Pons (tissue), 1 donor: ENCODE measurements around the gene CNTNAP5.
"Not testable (repeated sequence)": the region's sequence is repeated elsewhere in the genome, so short reads cannot be mapped to it uniquely, and the experiment has no call there.

Source experiments
- DNase-seq: peaks from one replicate; pipeline ENCODE4 v3.0.0-alpha.2; 2016; ENCODE audit warnings: low spot score

The CNTNAP5 gene

DNA sequence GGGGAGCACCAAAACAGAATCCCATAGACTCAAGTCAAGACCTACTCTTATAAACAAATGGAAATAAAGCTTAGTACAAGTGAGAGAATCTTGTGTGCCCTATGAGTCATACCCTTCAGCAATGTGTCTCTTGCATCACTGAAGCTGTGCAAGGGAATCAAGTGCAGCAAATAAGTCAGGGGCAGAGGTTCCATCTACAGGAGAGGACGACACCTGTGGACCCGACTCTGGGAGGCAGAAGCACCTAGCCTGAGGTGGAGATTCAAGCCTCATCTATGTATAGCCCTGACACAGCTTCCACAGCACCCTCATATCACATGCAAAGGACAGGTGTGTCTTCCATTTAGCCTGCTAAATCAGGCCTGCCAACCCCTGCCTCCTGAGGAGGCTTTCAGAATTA is 298.2 kb downstream of the CNTNAP5 start:
- no peak for DNase-seq

DNA sequence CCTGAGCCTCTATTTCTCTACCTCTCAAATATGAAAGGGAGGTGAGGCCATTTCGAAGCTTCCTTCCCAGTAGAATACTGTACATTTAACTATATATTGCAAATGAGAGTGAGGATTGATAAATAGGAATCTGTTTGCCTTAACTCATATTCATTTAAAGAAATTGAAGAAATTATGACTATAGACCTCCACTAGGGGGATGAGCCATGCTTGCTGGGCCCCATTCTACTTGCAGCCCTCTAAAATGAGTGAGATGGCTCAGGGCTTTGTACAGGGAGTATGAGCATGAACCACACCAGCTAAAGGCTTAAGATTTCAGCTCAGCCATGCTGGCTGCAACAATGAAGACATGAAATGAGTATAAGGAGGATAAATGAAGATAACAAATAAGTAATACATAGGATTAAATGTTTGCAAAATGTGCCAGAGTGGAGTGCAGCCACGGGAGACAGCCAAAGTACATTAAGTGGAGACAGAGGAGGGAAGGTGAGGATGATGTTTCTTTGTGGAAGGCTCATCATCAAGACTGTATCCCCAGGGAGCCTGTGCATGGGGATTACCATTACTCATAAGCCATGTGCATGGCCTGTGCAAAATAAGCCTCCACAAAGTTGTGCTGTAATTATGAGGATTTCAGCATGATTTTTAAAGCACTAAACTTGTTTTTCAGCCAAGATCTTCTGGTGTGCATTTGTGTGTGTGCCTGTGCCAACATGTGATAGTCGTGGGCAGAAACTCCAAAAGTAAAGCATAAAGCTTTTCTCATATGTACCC is 300.8 kb downstream of the CNTNAP5 start:
- no peak for DNase-seq

DNA sequence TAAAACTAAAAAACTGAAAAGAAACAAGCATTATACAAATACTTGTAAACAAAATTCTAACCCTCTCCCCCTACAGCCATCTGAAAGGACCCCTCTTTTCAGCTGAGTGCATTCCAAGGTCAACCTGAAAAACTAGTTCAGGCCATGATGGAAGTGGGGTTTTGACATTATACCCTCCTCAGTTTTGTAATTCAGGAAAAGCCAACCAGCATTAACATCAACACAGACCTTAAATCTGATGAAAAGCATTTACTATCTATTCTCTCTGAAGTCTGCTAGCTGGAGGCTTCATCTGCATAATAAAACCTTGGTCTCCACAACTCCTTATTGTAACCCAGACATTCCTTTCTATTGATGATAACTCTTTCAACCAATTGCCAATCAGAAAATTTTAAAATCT is 302.2 kb downstream of the CNTNAP5 start:
- DNase-seq = no peak

DNA sequence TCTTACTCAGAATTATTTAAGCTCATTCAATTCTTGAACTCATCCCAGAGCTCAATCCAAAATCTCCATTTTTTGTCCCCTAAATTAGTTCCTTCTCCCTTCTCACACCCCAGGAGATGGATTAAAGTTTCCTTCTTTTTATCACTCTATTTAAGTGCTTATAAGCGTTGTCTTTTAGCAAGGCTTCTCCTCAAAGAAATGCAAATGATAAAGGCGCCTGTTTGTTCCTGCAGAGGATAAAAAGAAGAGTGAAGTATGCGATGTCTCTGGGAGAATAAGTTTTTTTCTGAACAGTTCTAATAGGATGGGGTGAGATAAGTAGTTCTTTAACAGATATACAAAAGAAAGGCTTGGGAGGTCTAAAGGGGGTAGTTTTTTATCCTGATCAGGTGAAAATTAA is 303.3 kb downstream of the CNTNAP5 start:
- DNase-seq = no peak

DNA sequence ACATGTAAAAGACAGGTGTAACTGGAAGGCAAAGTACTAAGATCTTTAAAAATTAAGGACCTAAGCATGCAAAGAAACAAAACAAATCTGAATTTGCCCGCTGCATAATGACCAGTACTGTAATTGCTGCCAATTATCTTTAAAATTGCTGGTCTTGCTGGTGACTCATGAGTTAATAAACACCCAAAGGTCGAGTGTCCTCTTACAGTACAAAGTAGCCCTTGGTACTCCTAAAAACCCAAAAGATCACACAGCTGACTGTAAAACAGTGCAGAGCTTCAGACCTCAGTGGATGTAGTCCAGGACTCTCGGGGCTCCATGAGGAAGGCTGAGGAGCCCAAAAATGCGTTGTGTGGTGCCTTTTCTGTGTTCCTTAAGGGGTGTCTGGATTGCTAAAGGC is 308.7 kb downstream of the CNTNAP5 start:
- no peak for DNase-seq

DNA sequence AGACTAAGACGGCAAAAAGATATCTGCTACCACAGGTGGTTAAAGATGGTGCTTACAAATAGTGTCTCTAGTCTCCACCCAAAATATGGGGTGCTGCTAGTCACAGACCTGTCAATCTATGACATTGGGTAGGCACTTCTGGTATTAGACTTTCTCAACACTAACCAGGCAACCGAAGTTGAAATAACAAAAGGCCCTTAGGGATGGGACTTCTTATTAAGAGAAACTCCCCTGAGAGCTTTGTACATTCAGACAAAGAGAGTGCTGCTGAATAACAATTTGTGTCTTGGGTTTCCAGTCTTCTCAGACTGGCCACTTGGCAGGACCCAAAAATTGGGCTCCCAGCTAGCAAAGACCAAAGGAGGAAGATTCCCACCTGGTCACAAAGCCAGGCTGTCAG is 310.0 kb downstream of the CNTNAP5 start:
- no peak for DNase-seq

DNA sequence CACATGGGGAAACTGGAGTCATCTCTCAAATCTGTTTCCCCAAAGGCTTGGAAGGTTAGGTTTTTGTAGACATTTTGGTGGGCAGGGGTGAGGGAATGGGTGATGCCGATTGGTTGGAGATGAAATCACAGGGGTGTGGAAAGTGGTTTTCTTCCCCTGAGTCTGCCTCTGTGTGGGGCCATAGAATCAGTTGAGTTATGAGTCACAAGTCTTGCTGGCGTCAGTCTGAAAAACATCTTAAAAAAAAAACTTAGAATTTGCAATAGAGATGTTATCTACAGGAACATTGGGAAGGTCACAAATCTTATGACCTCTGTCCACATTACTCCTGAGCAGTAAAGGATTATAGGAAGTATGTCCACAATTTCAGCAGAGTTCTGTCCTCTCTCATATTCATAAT is 314.6 kb downstream of the CNTNAP5 start:
- DNase-seq = no peak

DNA sequence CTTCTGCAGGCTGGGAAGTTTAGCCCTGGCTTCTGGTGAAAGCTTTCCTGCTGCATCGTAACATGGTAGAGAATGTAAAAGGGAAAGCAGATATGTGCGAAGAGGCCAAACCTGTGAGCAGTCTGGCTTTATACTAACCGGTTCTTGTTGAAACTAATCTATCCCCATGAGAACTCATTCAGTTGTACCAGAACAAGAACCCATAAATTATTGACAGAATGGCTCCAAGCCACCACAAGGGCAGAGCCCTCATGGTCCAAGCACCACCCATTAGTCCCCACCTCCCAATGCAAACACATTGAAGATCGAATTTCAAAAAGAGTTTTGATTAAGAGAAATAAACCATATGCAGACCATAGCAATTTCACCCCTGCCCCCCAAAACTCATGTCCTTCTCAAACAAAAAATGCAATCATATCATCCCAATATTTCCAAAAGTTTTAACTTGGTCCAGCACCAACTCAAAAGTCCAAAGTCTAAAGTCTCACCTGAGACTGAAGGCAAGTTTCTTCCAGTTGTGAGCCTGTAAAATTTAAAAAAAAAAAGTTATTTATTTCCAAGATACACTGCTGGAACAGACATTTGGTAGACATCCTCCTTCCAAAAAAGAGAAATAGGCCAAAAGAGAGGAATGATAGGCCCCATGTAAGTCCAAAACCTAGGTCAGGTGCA is 318.9 kb downstream of the CNTNAP5 start:
- no peak for DNase-seq

DNA sequence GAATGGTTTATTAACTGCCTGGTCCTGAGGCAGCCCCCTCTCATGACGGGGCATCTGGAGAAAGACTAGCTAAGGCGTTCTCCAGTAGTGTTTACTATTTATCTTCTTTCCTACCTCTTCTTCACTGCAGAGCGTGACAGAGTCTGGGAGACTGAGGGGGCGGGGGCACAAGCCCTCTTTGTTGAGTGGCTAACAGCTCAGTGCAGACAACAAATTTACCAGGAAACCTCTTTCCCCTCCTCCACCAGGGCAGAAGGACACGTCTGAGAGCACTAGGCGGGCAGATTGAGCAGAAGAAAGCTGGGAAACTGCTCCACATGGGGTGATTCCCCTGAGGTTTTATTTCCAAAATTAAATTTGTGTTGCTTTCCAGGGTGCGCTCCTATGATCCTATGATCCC is 322.1 kb downstream of the CNTNAP5 start:
- no peak for DNase-seq

DNA sequence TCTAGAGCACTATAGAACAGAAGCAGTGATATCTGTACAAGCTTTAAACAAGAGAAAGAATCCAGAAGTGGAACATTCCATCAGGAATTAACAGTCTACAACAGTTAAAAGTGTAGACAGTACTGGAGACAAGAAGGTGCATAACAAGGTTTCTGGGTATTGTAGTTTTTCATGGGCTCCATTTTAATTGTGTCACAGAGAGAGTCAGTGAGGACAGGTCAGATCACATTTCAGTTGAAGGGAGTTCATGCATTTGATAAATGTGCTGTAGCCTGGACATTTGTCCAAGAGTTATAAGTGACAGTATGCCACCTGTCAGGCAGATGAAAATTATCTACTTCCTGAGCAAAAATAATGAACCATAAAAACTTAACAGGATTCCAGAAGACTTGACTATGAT is 328.6 kb downstream of the CNTNAP5 start:
- no peak for DNase-seq

DNA sequence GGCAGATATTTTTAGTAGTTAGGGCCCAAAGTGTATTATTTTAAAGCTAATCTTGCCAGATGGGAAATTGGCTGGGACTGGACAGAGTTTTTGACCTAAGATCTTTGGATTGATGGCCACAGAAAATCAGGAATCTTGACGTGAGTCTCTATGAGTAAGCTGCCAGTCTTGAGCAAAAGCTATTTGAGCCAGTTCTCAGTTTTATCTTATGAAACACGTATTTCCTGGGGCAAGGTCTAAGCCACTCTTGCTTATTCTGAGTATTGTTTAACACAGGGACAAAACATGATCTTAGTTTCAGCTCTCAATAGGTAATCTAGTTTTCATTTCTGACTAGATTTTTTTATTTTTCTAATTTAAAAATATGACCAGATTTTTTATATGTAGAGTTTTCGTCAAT is 329.4 kb downstream of the CNTNAP5 start:
- DNase-seq = no peak

DNA sequence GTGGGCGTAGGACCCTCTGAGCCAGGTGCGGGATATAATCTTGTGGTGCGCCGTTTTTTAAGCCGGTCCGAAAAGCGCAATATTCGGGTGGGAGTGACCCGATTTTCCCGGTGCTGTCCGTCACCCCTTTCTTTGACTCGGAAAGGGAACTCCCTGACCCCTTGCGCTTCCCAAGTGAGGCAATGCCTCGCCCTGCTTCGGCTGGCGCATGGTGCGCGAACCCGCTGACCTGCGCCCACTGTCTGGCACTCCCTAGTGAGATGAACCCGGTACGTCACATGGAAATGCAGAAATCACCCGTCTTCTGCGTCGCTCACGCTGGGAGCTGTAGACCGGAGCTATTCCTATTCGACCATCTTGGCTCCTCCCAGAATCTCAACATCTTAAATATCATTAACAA is 336.9 kb downstream of the CNTNAP5 start:
- DNase-seq = not testable (repeated sequence)

DNA sequence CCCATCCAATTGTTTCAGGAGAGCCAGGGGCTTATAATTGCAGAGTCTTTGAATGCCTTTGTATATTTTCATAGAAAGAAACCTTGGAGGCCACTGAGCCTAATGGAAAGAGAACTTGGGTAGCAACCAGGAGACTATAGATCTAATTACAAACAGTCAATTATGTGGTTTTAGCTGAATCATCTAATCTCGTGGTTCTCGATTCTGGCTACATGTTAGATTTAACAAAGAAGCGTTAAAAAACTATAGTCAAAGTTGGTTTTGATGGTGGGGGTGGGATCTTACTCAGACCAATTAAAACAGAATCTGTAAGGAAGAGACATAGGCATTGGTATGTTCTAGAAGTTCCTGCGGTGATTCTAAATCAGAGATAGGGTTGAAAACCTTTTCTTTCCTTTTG is 344.1 kb downstream of the CNTNAP5 start:
- no peak for DNase-seq

DNA sequence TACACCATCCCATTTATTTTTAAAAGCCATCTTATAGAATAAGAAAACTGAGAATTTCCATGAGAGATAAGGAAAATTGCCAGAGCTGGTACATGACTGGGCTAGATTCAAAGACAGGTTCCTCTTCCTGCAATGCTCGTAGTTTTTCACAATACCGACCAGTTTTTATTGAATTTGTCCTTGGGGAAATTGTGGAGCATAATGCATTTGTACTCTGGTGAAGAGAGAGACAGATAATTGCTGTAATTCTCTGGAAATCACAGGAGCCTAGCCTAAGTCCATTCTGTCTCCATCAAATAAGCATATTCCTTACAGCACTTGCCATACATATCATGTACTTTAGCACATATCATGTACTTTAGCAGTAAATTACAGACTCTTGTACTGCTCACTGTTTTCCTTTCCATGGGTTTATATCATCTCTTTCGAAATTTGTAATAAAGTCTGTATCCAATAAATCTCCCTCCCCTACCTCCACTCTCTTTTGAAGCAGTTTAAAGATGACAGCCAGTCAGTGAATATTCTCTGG is 355.2 kb downstream of the CNTNAP5 start:
- no peak for DNase-seq

DNA sequence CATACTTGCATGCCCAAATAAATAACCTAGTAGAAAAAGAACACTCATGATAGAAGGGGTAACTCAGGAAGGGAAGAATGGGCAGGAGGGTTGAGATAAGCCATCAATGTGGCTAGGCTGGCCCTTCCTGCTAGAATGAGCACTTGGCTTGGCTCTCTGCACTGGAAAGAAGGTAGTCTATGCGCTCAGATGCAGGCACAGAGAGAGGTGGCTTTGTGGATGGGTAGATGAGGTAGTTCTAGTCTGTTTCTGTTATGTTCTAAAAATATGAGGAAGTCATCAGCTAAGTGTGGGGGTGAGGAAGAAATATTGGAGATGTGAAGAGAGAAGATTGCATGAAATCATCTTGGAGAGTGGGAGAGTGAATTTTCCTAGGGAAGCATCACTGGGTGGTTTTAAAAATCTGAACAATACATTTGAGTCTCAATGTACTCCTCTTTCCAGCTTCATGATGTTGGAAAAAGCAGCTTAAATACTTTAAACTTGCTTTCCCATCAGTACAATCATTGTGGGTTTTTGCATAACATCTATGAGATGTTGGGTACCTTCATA is 357.1 kb downstream of the CNTNAP5 start:
- no peak for DNase-seq

DNA sequence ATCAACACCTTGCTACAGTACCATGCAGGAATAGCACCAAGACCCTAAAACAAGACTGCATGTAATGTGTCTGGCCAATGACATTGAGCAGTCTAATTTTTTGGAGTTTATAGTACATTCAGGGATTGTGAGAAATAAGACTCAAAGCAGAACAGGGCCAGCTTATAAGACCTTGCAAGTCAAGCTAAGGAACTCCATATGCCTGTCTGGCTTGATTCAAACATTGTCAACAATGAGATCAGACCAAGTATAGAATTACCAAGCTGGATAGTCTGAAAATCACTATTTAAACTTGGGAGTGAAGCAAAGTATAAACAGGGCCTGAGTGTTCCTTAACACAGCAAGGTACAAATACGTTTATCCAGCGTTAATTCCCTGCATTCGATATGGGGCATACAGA is 370.9 kb downstream of the CNTNAP5 start:
- no peak for DNase-seq

DNA sequence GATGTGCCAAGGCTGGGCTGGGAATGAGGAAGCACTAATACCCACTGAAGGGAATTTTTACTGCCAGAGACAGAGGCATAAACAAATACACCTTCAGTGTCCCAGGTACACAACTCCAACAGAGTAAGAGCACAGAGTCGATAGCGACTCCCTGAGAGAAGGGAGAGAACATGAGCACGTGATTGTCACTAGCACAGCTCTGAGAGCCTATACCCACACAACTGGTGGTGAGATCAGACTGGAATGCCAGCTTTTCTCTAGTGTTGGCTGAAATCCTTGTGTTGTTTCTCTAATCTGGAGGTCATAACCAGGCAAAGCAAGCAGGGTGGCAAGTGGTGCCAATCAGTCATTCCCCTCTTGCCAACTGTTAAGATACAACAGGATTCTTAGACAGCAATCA is 377.2 kb downstream of the CNTNAP5 start:
- DNase-seq = no peak

DNA sequence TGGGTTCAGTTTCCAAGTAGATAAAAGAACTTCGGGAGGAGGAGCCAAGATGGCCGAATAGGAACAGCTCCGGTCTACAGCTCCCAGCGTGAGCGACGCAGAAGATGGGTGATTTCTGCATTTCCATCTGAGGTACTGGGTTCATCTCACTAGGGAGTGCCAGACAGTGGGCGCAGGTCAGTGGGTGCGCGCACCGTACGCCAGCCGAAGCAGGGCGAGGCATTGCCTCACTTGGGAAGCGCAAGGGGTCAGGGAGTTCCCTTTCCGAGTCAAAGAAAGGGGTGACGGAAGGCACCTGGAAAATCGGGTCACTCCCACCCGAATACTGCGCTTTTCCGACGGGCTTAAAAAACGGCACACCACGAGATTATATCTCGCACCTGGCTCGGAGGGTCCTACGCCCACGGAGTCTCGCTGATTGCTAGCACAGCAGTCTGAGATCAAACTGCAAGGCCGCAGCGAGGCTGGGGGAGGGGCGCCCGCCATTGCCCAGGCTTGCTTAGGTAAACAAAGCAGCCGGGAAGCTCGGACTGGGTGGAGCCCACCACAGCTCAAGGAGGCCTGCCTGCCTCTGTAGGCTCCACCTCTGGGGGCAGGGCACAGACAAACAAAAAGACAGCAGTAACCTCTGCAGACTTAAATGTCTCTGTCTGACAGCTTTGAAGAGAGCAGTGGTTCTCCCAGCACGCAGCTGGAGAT is 382.9 kb downstream of the CNTNAP5 start:
- not testable (repeated sequence) for DNase-seq

DNA sequence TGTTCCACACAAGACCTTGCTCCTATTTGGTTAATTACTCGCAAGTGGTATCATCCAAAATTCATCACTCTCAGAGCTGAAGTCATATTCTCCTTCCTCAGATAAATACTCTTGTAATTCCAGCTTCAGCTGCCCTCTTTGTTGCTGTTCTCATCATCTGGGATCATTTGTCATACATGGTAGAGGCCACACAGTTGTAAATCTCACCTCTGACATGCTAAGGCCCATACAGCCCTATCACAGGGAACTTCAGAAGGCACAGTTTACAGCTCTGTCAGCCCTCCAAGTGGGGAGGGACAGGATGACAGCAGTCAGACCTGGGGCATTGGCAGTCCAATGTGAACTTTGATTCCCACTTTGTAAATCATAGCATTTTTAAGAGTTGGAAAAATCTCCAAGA is 399.0 kb downstream of the CNTNAP5 start:
- no peak for DNase-seq

DNA sequence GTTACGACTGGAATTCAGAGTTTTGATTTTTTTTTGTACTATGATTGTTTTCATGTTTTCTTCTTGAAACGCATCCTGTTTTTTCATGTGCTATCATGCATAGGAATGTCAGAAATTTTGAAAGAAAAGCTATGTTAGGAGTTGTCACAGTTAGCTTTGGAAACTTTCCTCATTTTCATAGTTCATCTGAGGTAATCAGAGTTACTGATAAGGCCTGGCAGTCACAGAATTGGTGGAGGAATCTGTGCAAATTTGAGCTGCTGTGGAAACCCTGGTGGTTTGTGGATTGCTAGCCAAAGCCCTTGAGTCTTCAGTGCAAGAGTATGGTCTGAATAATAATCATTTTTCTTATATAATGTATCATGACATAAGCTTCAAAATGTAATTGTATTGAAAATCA is 401.0 kb downstream of the CNTNAP5 start:
- DNase-seq = no peak

DNA sequence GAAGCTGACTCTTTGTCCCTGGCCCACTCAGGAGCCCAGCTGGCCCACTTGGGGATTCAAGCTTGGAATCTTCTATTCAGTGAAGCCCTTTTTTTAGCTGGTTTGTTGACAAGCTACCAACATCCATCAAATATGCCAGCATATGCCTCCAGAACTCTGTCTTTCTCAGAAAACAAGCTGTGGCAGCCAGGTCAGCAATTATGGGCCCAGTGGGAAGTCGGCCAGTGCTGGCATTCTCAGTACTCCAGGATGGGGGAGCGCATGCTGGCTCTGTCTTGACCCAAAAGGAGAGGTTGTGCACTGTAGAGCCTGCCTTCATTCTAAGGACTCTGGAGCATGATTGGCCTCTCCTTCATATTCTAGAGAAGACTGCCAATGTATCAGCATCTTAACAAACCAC is 401.5 kb downstream of the CNTNAP5 start:
- peak; percentile 41 for DNase-seq

DNA sequence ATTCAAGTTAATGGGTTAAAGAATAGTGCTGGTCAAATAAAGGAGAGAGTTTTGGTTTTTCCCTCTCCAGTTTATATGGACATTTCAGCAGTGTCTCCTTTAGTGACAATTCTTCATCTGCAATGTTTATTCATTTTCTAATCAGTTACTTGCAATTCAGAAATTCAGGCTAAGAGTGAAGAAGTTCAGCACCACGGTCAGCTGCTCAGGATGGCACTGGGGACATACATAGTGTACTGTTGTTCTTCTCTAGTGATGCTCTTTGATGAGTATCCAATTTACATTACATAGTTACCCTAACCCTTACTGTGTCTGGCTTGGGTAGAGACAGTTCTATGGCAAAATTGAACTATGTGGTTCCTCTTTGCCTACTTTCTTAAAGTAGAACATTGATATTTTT is 412.7 kb downstream of the CNTNAP5 start:
- DNase-seq = no peak

DNA sequence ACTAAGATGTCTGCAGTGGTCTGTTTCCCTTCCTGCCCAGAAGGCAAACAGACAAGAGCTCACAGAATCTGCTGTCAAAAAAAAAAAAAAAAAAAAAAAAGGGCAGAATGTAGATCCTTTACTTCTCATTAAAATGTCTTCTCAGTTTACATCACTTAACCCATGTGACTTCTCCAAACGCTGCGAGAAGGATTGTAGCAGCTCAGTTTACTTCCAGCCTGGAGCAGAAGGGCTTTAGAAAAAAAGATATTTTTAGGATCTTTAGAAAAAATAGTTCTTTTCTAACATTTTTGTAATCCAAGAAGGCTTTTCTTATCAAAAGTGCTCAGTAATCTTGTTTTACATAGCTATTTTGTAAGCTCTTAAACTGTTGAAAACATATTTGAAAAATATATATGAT is 425.4 kb downstream of the CNTNAP5 start:
- DNase-seq = no peak
